ENCODE measurements around the gene CACNG3.

DNA sequence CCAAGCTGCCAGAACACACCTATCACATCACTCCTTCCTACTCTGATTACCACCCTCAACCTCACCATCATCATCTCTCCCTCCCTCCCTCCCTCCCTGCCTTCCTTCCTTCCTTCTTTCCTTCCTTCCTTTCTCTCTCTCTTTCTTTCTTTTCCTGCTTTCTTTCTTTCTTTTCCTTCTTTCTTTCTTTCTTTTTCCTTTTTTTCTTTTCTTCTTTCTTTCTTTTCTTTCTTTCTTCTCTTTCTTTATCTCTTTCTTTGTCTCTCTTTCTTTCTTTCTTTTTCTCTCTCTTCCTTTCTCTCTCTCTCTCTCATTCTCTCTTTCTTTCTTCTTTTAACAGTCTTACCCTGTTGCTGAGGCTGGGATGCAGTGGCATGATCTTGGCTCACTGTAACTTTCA, 59.2 kb downstream of the CACNG3 start:
- TF ChIP-seq POLR2A (IDR thresholded peaks at IDR 0.05), result no peak
- TF ChIP-seq, protein P1, sequence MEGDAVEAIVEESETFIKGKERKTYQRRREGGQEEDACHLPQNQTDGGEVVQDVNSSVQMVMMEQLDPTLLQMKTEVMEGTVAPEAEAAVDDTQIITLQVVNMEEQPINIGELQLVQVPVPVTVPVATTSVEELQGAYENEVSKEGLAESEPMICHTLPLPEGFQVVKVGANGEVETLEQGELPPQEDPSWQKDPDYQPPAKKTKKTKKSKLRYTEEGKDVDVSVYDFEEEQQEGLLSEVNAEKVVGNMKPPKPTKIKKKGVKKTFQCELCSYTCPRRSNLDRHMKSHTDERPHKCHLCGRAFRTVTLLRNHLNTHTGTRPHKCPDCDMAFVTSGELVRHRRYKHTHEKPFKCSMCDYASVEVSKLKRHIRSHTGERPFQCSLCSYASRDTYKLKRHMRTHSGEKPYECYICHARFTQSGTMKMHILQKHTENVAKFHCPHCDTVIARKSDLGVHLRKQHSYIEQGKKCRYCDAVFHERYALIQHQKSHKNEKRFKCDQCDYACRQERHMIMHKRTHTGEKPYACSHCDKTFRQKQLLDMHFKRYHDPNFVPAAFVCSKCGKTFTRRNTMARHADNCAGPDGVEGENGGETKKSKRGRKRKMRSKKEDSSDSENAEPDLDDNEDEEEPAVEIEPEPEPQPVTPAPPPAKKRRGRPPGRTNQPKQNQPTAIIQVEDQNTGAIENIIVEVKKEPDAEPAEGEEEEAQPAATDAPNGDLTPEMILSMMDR (IDR thresholded peaks at IDR 0.05), result no peak

Data from right lobe of liver (tissue), 4 donors.